GM18498 (cell line): ENCODE data around the gene UGT2B7.
"Not testable (repeated sequence)": the region's sequence is repeated elsewhere in the genome, so short reads cannot be mapped to it uniquely, and the experiment has no call there.

Experiments used
- ATAC-seq: cut with Tn5 transposase; IDR thresholded peaks from one replicate; pipeline ENCODE4 v1.9.1; 2021; ENCODE audit warnings: mild to moderate bottlenecking, moderate library complexity; ENCODE audit not compliant: unreplicated experiment

The UGT2B7 gene

DNA sequence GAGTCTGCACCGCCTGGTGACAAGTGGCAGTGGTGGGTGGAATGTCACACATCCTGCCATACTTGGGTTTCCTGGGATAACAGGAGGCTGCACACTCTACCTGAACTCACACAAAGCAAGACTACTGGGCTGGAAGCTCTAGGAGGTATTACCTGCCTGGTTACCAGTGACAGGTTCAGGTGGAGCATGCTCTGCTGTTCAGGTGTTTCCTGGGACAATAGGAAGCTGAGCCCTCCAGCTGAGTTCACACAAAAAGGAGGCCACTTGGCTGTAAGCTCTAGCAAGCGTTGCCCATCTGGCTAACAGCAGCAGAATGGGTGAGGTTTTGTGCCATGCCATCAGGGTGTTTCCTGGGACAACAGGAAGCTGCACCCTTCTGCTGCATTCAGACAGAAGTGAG, 17.4 kb upstream of the UGT2B7 start:
- no peak for ATAC-seq

DNA sequence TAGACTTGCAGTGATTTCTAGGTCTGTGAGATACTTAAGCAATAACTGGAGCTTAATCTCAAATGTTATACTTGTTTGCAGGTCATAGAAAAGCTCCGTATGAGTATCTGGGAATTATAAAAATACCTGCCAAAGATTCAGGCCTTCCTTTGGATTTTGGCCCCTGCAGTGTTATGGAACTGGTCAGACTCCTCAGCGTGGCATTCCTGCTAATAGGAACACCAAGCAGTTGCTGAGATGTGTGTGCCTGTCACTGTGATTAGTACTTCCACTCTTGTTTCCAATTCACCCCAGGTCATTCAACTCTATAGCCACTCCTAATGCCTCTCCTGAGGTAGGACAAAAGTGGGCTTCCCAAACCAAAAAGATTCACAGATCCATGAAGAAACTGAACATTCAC, 7.8 kb upstream of the UGT2B7 start:
- ATAC-seq: no peak

GRCh38 chr4:69089388-69089787, 6.9 kb upstream of the UGT2B7 start:
- no peak for ATAC-seq

DNA sequence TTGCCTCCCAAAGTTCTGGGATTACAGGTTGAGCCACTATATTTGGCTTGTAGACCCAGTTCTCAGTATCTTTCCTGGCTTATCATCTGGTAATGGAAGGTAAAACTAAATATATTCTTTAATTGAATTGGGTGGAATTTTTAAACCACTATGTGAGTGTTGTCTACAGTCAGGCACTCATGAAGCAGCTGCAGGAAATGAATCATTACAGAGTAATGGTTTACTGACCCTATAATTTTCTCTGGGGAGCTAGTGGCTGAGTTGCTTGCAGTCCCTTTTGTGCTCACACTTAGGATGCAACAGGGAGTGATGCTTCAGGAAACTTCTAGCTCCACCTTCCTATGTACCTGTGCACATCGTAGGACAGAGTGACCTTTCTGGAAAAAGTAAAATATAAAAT, 4.1 kb upstream of the UGT2B7 start:
- ATAC-seq: no peak

DNA sequence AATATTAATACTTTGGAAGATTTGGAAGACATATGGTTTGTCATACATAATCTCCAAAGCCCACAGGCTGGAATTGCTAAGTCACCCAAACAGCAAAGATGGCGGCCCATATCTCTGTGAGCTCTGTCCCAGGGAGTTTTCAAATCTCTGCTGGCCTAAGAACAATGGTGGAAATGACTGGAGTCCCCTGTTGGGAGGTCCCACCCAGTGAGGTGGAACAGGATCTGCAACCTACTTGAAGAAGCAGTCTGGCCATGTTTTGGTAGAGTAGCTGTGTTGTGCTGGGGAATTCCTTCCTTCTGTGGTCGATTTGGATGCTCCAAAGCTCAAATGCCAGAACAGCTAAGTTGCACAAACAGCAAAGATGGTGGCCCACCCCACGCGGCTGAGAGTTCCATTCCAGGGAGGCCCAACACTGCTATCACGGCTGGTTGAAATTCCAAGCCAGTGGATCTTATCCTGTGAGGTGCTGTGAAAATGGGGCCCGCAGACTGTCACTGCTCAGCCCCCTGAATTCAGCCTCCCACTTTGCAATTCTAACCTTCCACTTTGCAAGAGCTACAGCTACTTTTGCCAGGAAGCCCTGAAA, 3.2 kb upstream of the UGT2B7 start:
- ATAC-seq: no peak

GRCh38 chr4:69093681-69094080, 2.6 kb upstream of the UGT2B7 start:
- ATAC-seq: no peak

DNA sequence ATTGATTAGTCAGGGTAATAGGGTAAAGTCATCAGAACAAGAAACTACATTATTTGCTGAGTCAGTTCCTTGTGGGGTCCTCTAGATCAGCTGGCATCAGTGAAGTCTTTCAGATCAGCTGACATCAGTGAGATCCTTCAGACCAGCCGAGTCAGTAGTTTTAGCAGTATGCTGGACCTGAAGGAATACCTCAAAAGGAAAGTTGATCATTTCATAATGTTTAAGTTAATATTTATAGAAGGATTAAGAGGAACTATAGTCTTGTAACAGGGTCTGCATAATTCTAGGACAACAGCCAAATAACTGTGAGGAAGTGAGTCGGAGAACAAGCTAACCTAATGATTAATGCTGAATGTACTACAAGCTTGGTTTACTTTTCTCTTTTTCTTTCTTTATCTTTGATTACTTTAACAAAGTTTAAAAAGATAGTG, 958 bp upstream of the UGT2B7 start:
- ATAC-seq: no peak

DNA sequence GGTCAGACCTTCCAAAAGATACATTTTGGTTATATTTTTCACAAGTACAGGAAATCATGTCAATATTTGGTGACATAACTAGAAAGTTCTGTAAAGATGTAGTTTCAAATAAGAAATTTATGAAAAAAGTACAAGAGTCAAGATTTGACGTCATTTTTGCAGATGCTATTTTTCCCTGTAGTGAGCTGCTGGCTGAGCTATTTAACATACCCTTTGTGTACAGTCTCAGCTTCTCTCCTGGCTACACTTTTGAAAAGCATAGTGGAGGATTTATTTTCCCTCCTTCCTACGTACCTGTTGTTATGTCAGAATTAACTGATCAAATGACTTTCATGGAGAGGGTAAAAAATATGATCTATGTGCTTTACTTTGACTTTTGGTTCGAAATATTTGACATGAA, 536 bp downstream of the UGT2B7 start:
- no peak for ATAC-seq

GRCh38 chr4:69098470-69098869, 2.2 kb downstream of the UGT2B7 start:
- no peak for ATAC-seq

DNA sequence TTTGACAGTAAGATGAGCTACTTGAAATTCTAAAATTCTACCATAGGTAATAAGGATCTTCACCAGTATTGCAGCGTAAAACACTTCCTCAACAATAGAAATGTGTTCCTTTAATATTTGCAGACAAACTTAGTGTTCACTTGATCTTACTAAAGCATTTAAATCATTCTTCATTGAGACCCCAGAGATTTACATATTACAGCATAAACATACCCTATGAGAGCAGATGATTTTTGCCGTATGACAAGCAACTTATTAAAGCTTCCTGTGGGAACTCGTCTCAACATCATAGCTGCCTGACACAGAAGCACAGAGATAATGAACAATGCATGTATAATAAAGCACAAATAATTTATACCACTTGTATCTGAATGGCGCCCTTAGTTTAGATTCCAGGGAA, 3.6 kb downstream of the UGT2B7 start:
- no peak for ATAC-seq

DNA sequence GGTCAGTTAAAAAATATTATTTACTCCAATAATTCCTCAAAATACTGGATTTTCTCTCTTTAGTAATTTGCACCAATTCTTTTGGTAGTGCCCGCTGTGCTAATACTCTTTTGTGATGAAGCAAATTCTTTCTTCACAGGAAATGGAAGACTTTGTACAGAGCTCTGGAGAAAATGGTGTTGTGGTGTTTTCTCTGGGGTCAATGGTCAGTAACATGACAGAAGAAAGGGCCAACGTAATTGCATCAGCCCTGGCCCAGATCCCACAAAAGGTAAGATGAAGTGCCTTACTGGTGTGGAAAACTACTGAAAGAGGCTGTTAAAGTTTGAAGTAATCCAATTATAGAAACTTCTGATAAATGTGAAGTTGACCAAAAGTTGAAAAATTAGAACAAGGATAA, 6.4 kb downstream of the UGT2B7 start:
- ATAC-seq: not testable (repeated sequence)

- no peak for ATAC-seq
These were observed 8.5 kb downstream of the UGT2B7 start for GRCh38 chr4:69104719-69105275.

DNA sequence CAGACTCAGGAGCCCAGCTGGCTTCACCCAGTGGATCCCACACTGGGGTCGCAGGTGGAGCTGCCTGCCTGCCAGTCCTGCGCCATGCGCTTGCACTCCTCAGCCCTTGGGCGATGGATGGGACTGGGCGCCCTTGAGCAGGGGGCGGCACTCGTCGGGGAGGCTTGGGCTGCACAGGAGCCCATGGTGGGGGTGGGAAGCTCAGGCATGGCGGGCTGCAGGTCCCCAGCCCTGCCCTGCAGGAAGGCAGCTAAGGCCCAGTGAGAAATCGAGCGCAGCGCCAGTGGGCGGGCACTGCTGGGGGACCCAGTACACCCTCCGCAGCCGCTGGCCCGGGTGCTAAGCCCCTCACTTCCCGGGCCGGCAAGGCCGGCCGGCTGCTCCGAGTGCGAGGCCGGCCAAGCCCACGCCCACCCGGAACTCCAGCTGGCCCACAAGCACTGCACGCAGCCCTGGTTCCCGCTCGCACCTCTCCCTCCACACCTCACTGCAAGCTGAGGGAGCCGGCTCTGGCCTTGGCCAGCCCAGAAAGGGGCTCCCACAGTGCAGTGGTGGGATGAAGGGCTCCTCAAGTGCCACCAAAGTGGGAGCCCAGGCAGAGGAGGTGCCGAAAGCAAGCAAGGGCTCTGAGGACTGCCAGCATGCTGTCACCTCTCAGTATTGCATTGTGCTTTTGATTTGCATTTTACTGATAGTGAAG, 19.0 kb downstream of the UGT2B7 start:
- not testable (repeated sequence) for ATAC-seq

- no peak for ATAC-seq
These were observed 19.6 kb downstream of the UGT2B7 start for GRCh38 chr4:69115851-69116213.

GRCh38 chr4:69116645-69117321, 20.5 kb downstream of the UGT2B7 start:
- no peak for ATAC-seq

GRCh38 chr4:69120870-69121269, 24.6 kb downstream of the UGT2B7 start:
- ATAC-seq: no peak

- ATAC-seq: no peak
These were observed 26.2 kb downstream of the UGT2B7 start for GRCh38 chr4:69122476-69122875.

GRCh38 chr4:69124941-69125340, 28.7 kb downstream of the UGT2B7 start:
- no peak for ATAC-seq

- ATAC-seq: peak; percentile 60
These were observed 29.8 kb downstream of the UGT2B7 start for GRCh38 chr4:69126024-69126423.

DNA sequence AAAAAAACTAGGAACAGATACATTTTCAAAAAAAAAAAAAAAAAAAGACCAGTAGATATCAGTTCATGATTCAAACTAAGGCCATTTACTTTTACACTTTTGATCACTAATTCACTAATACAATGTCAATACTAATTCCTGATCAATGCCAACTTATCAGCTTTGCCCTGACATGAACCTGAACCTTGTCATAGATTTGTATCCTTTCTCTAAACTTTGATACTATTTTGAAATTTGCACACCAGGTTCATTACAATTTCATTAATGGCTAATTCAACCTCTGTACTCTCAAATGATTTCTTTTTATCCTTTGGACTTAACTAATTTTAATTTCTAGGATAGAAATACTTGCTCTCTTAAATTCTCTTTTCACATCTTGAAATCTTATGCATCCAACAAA, 37.7 kb downstream of the UGT2B7 start:
- ATAC-seq: no peak

DNA sequence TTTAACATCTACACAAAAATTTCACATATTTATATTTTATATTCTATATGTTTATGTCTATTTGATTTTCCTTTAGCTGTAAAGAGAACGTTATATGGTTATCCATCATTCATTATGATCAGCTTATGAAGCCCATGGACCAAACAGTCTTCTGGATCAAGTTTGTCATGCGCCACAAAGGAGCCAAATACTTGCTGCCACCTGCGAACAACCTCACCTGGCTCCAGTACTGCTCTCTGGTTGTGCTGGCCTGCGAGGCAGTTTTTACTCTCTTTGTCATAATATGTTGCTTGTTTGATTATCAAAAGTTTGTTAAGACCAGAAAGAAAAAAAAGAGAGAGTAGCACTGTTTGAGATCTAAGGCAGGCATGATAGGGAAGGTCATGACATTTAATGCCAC, 38.2 kb downstream of the UGT2B7 start:
- no peak for ATAC-seq

DNA sequence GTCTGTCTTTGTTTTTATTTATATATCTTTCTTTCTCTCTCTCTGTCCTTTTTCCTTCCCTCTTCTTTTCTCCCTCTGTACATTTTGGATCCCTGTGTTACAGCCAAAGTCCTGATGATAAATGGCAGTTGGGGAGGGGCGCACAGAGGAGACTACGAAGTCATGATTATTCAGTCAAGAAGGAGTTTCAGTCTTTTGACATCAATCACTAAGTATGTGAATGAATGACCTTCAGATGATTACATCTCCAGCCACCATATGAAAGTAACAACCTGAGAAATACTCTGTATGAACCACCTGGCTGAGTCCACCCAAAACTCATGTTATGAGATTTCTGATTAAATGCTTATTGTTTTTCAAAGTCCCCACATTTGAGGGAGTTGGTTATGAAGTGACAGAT, 45.0 kb downstream of the UGT2B7 start:
- ATAC-seq: no peak
